H1 (cell line): ENCODE results near the gene TEX36. TPM values are rescaled to one million over a fixed set of nuclear protein-coding genes. Genes with fewer than 3 reads are reported as not detected.

Experiments
- CTCF ChIA-PET: fragments of 300-600 bp; sonication (Branson Sonifier 250); formaldehyde crosslinking; loops from one replicate; lab custom pipeline; 2021; ENCODE audit not compliant: partially characterized antibody; lab: Charles Lee
- POLR2A ChIA-PET: fragments of 300-600 bp; sonication (Branson Sonifier 250); formaldehyde crosslinking; loops from one replicate; lab custom pipeline; 2021; ENCODE audit warnings: inconsistent platforms; ENCODE audit not compliant: partially characterized antibody; lab: Charles Lee
- DNase-seq, 2 experiments: peaks; one replicate each; pipeline versions ENCODE4 v3.0.0 to v3.0.0-alpha.2; 2010 to 2022; ENCODE audit warnings: low spot score in 2 of 2, low read depth in 1 of 2, mixed read lengths in 1 of 2
- FAIRE-seq: peaks from 2 replicates; lab custom pipeline; 2011; peaks lifted over from hg19 to GRCh38; lab: Jason Lieb, UNC
- H2AFZ ChIP-seq: 2 replicates; pipeline ENCODE4 v1.8.1; 2012; ENCODE audit warnings: low read length, inconsistent platforms
- H2AK5ac ChIP-seq: 2 replicates; pipeline ENCODE4 v1.6.1; 2013; ENCODE audit warnings: low read depth, low read length
- H2BK120ac ChIP-seq: replicated peaks from 2 replicates; pipeline ENCODE3; 2013; ENCODE audit warnings: low read depth, low read length, inconsistent platforms
- H2BK12ac ChIP-seq: 2 replicates; pipeline ENCODE4 v1.6.1; 2013; ENCODE audit warnings: low read depth, low read length
- H2BK15ac ChIP-seq: 2 replicates; pipeline ENCODE4 v1.6.1; 2013; ENCODE audit warnings: low read length
- H2BK20ac ChIP-seq: 2 replicates; pipeline ENCODE4 v1.6.1; 2013; ENCODE audit warnings: low read length
- H2BK5ac ChIP-seq: 2 replicates; pipeline ENCODE4 v1.6.1; 2013; ENCODE audit warnings: low read depth, low read length
- H3K14ac ChIP-seq: 2 replicates; pipeline ENCODE4 v1.6.1; 2013; ENCODE audit warnings: inconsistent platforms; ENCODE audit not compliant: insufficient read length
- H3K18ac ChIP-seq: 2 replicates; pipeline ENCODE4 v1.6.1; 2013; ENCODE audit warnings: low read length; ENCODE audit errors: extremely low read depth
- H3K23ac ChIP-seq: 2 replicates; pipeline ENCODE4 v1.6.1; 2013; ENCODE audit warnings: inconsistent platforms; ENCODE audit not compliant: insufficient read length
- H3K23me2 ChIP-seq: 2 replicates; pipeline ENCODE4 v1.6.1; 2013; ENCODE audit warnings: low read depth, low read length
- H3K27ac ChIP-seq: 2 replicates; pipeline ENCODE4 v1.6.1; 2011; ENCODE audit warnings: low read depth, low read length, inconsistent platforms
- H3K27me3 ChIP-seq, 4 experiments: replicated peaks in 1 of 4; 1 replicate in 1 of 4; 2 replicates in 3 of 4; pipeline versions ENCODE4 v1.6.1 to v1.8.1; 2011 to 2013; ENCODE audit warnings: low read length in 3 of 4, mild to moderate bottlenecking in 3 of 4, inconsistent platforms in 2 of 4, mixed read lengths in 2 of 4, moderate library complexity in 1 of 4; ENCODE audit not compliant: control insufficient read depth in 3 of 4, insufficient read depth in 3 of 4; ENCODE audit errors: extremely low read depth in 1 of 4
- H3K36me3 ChIP-seq, 4 experiments: 2 replicates each; pipeline versions ENCODE4 v1.6.1 to v1.8.1; 2011 to 2013; ENCODE audit warnings: mild to moderate bottlenecking in 4 of 4, low read length in 3 of 4, moderate library complexity in 2 of 4, control low read depth in 1 of 4, inconsistent platforms in 1 of 4; ENCODE audit not compliant: insufficient read depth in 4 of 4, control insufficient read depth in 2 of 4
- H3K4ac ChIP-seq: replicated peaks from 2 replicates; pipeline ENCODE3; 2013; ENCODE audit warnings: low read length, low read depth, mixed read lengths, inconsistent platforms; ENCODE audit not compliant: insufficient read length
- H3K4me1 ChIP-seq, 4 experiments: replicated peaks in 1 of 4; 1 replicate in 1 of 4; 2 replicates in 3 of 4; pipeline versions ENCODE4 v1.6.1 to v1.8.1; 2011 to 2013; ENCODE audit warnings: low read length in 3 of 4, inconsistent platforms in 2 of 4, mixed read lengths in 1 of 4; ENCODE audit not compliant: insufficient read depth in 4 of 4, control insufficient read depth in 3 of 4
- H3K4me2 ChIP-seq, 2 experiments: 2 replicates each; pipeline versions ENCODE4 v1.6.1 to v1.8.1; 2011 to 2013; ENCODE audit warnings: low read depth in 2 of 2, low read length in 2 of 2, control low read depth in 1 of 2, inconsistent platforms in 1 of 2, mild to moderate bottlenecking in 1 of 2; ENCODE audit not compliant: insufficient read depth in 1 of 2
- H3K4me3 ChIP-seq, 4 experiments: fragments of 200-600, 300-600 bp in 1 of 4; sonication (generic), shearing (Covaris generic), sonication (Bioruptor Twin) in 1 of 4; 2 replicates each; pipeline versions ENCODE4 v1.5.1 to v1.8.1; 2011 to 2016; ENCODE audit warnings: low read length in 4 of 4, low read depth in 3 of 4, control low read depth in 2 of 4, inconsistent platforms in 2 of 4, mild to moderate bottlenecking in 2 of 4, mixed read lengths in 1 of 4, moderate library complexity in 1 of 4; ENCODE audit not compliant: insufficient read depth in 2 of 4; ENCODE audit errors: extremely low read depth in 1 of 4
- H3K56ac ChIP-seq: replicated peaks from 2 replicates; pipeline ENCODE3; 2013; ENCODE audit warnings: low read depth, mild to moderate bottlenecking, mixed read lengths, low read length, inconsistent platforms; ENCODE audit not compliant: insufficient read length
- H3K79me1 ChIP-seq: 2 replicates; pipeline ENCODE4 v1.6.1; 2013; ENCODE audit warnings: low read depth, low read length, control low read depth
- H3K79me2 ChIP-seq, 2 experiments: 2 replicates each; pipeline versions ENCODE4 v1.6.1 to v1.8.1; 2012 to 2013; ENCODE audit warnings: low read length in 2 of 2, mild to moderate bottlenecking in 2 of 2, inconsistent platforms in 1 of 2; ENCODE audit not compliant: insufficient read depth in 2 of 2, control insufficient read depth in 1 of 2
- H3K9ac ChIP-seq, 4 experiments: replicated peaks in 1 of 4; 1 replicate in 1 of 4; 2 replicates in 3 of 4; pipeline versions ENCODE4 v1.6.1 to v1.8.1; 2011 to 2013; ENCODE audit warnings: low read depth in 3 of 4, low read length in 3 of 4, control low read depth in 2 of 4, mild to moderate bottlenecking in 2 of 4, moderate library complexity in 2 of 4, inconsistent platforms in 1 of 4; ENCODE audit errors: extremely low read depth in 1 of 4
- H3K9me3 ChIP-seq, 2 experiments: 2 replicates each; pipeline versions ENCODE4 v1.6.1 to v1.8.1; 2012 to 2013; ENCODE audit warnings: mild to moderate bottlenecking in 2 of 2, moderate library complexity in 2 of 2, control low read depth in 1 of 2, inconsistent platforms in 1 of 2, low read depth in 1 of 2, low read length in 1 of 2, mixed read lengths in 1 of 2; ENCODE audit not compliant: insufficient read depth in 2 of 2
- H4K20me1 ChIP-seq, 2 experiments: replicated peaks in 1 of 2; 2 replicates each; pipeline versions ENCODE3 to v1.8.1; 2011 to 2013; ENCODE audit warnings: inconsistent platforms in 2 of 2, low read length in 2 of 2, mild to moderate bottlenecking in 1 of 2; ENCODE audit not compliant: insufficient read depth in 2 of 2, control insufficient read depth in 1 of 2
- H4K5ac ChIP-seq: 2 replicates; pipeline ENCODE4 v1.6.1; 2013; ENCODE audit warnings: low read length, low read depth, mixed read lengths, inconsistent platforms; ENCODE audit not compliant: insufficient read length
- H4K8ac ChIP-seq: 2 replicates; pipeline ENCODE4 v1.8.0; 2013; ENCODE audit warnings: mild to moderate bottlenecking, moderate library complexity, low read length, inconsistent platforms; ENCODE audit not compliant: insufficient read depth; ENCODE audit errors: extremely low read depth
- H4K91ac ChIP-seq: replicated peaks from 2 replicates; pipeline ENCODE3; 2013; ENCODE audit warnings: low read length, mixed read lengths, inconsistent platforms; ENCODE audit not compliant: insufficient read length
- EGR1 ChIP-seq: IDR thresholded peaks from 2 replicates; pipeline ENCODE4 v1.6.1; 2011; ENCODE audit warnings: low read depth, low read length, borderline replicate concordance
- GABPA ChIP-seq: IDR thresholded peaks from 2 replicates; pipeline ENCODE4 v1.6.1; 2011; ENCODE audit warnings: mild to moderate bottlenecking, low read length, moderate library complexity, borderline replicate concordance; ENCODE audit not compliant: insufficient read depth
- GTF2F1 ChIP-seq: IDR thresholded peaks from 2 replicates; pipeline ENCODE4 v1.6.1; 2012; ENCODE audit warnings: low read depth, low read length, improper control_type of control experiment, borderline replicate concordance
- JUND ChIP-seq: IDR thresholded peaks from 2 replicates; pipeline ENCODE4 v1.6.1; 2011; ENCODE audit warnings: mild to moderate bottlenecking, improper control_type of control experiment, low read length
- KDM1A ChIP-seq: fragments of 200-600, 300-600 bp; sonication (generic); IDR thresholded peaks from 2 replicates; pipeline ENCODE4 v1.7.1; 2016; ENCODE audit warnings: mild to moderate bottlenecking, low read length, borderline replicate concordance
- KDM5A ChIP-seq: fragments of 200-600 bp; IDR thresholded peaks from 2 replicates; pipeline ENCODE4 v1.7.1; 2012; ENCODE audit warnings: mild to moderate bottlenecking, low read length, inconsistent platforms, mixed read lengths
- NRF1 ChIP-seq: IDR thresholded peaks from 2 replicates; pipeline ENCODE4 v1.6.1; 2011; ENCODE audit warnings: mild to moderate bottlenecking, low read depth, low read length, improper control_type of control experiment
- SAP30 ChIP-seq: fragments of 300-600 bp; sonication (generic); IDR thresholded peaks from 2 replicates; pipeline ENCODE4 v1.7.1; 2012; ENCODE audit warnings: low read length, moderate library complexity, mild to moderate bottlenecking, inconsistent platforms; ENCODE audit not compliant: insufficient read depth, insufficient replicate concordance
- TEAD4 ChIP-seq: IDR thresholded peaks from 2 replicates; pipeline ENCODE4 v1.6.1; 2012; ENCODE audit warnings: low read depth, low read length, inconsistent platforms, mixed read lengths
- WGBS, 2 experiments: shearing (Covaris generic) in 1 of 2; methylation state at CpG; one replicate each; pipeline versions ENCODE4 v1.1.6 to v1.1.7; 2013 to 2015; ENCODE audit warnings: low lambda C conversion rate in 2 of 2, mixed read lengths in 2 of 2, inconsistent platforms in 1 of 2, low coverage in 1 of 2, missing lambda C conversion rate in 1 of 2; ENCODE audit not compliant: insufficient replicate concordance in 2 of 2, insufficient coverage in 1 of 2, insufficient read length in 1 of 2; ENCODE audit errors: extremely low coverage in 1 of 2, missing lambda C conversion rate in 1 of 2; 5-methylcytosine and 5-hydroxymethylcytosine counted together
- polyA plus RNA-seq, 7 experiments: library from polyadenylated mRNA; depleted of rRNA in 3 of 7; stranded (reverse) in 5 of 7; unstranded in 2 of 7; fragments of >200 nt in 5 of 7; fragments of 200-250 nt in 2 of 7; gene quantifications; 1 replicate in 5 of 7; 2 replicates in 1 of 7; 4 replicates in 1 of 7; pipeline versions ENCODE4 v1.2.1 to v1.2.3, GENCODE V29; 2011 to 2013; ENCODE audit warnings: missing spikeins in 2 of 7, mixed read lengths in 2 of 7
- total RNA-seq: library from RNA; stranded (reverse); fragmentation: NEBNext Ultra II Directional; extraction: Animal tissue kit (Norgen Biotek cat#: 25700); gene quantifications from 2 replicates; pipeline ENCODE4 v1.2.1, GENCODE V29; 2021
- TF ChIP-seq, protein P1 (sequence below), 3 experiments: IDR thresholded peaks; 1 replicate in 2 of 3; 2 replicates in 1 of 3; pipeline versions ENCODE4 v1.5.1 to v1.6.1; 2011; ENCODE audit warnings: low read length in 3 of 3, mild to moderate bottlenecking in 3 of 3, inconsistent platforms in 2 of 3, low read depth in 1 of 3, moderate library complexity in 1 of 3; ENCODE audit not compliant: insufficient read depth in 1 of 3; ENCODE audit errors: control extremely low read depth in 1 of 3
- TF ChIP-seq, protein P2 (sequence below): IDR thresholded peaks from 2 replicates; pipeline ENCODE4 v1.6.1; 2011; ENCODE audit warnings: low read length, improper control_type of control experiment

The TEX36 gene
- total and polyA plus RNA-seq, 2 of the 8 experiments (the other 6 are each of a cell fraction or from before 2014, with no cell fraction given): not detected

DNA sequence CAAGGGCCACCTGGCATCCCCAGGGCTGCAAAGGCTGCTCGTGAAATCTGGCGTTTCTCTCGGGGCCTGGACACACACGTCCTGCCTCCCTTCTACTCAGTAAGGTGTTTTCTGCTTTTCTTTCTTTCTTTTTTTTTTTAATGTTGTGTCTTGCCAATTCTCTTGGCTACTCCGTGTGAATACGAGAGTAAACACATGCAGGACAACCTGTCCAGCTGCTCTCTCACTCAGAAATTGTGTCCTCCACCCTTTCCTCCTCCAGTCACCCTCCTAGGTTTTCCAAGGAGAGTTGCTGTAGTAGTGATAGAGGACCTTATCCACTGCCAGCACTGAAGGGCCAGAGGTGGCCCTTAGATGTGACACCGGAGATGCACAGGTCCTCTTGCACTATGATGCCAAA lies 858 bp upstream of the TEX36 start:
- Histone ChIP-seq H3K27me3 (no peaks in the 10 kb centered on the region), H3K14ac (no peak overlapping the region), H3K79me1 (no peaks in the 10 kb centered on the region), H3K9me3 (no peaks in the 10 kb centered on the region), H4K20me1 (no peaks in the 10 kb centered on the region), H3K4me2 (no peak overlapping the region), H3K4me1 (no peaks in the 10 kb centered on the region), H3K79me2 (no peaks in the 10 kb centered on the region), H3K23ac (no peak overlapping the region), H2AFZ (no peak overlapping the region), H2BK20ac (no peak overlapping the region), H2AK5ac (no peak overlapping the region), H3K4ac (no peak overlapping the region), H3K9ac (no peak overlapping the region), H3K56ac (no peak overlapping the region), H4K8ac (no peak overlapping the region), H3K23me2 (no peaks in the 10 kb centered on the region), H4K5ac (no peak overlapping the region), H2BK120ac (no peak overlapping the region), H2BK15ac (no peak overlapping the region), H3K4me3 (no peak overlapping the region), H2BK5ac (no peak overlapping the region), H3K36me3 (no peaks in the 10 kb centered on the region), H3K27ac (no peak overlapping the region), H2BK12ac (no peak overlapping the region), H3K18ac (no peak overlapping the region), H4K91ac (no peak overlapping the region)
- WGBS, 2 experiments: 89% methylated on average over 7 of the region's 7 CpGs; no CpG with 5 or more reads in 1 of the 2 experiments
- CTCF ChIA-PET: no interaction called here
- POLR2A ChIA-PET: interaction anchor here (0.6 kb wide), 1 partner anchor 145 kb away, joined by 3 read pairs; no protein-coding TSS in a partner anchor
- DNase-seq (no peak), FAIRE-seq (no peak)
- TF ChIP-seq GABPA (no peak), JUND (no peak), EGR1 (no peak), KDM1A (no peak), NRF1 (no peak), GTF2F1 (no peak), SAP30 (no peak), TEAD4 (no peak), KDM5A (no peak)
- TF ChIP-seq, protein P1, sequence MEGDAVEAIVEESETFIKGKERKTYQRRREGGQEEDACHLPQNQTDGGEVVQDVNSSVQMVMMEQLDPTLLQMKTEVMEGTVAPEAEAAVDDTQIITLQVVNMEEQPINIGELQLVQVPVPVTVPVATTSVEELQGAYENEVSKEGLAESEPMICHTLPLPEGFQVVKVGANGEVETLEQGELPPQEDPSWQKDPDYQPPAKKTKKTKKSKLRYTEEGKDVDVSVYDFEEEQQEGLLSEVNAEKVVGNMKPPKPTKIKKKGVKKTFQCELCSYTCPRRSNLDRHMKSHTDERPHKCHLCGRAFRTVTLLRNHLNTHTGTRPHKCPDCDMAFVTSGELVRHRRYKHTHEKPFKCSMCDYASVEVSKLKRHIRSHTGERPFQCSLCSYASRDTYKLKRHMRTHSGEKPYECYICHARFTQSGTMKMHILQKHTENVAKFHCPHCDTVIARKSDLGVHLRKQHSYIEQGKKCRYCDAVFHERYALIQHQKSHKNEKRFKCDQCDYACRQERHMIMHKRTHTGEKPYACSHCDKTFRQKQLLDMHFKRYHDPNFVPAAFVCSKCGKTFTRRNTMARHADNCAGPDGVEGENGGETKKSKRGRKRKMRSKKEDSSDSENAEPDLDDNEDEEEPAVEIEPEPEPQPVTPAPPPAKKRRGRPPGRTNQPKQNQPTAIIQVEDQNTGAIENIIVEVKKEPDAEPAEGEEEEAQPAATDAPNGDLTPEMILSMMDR (IDR thresholded peaks at IDR 0.05; ENCODE audit: control extremely low read depth in 1 of 3, insufficient read depth in 1 of 3, low read depth in 1 of 3, low read length in 3 of 3): no peak
- TF ChIP-seq, protein P2, sequence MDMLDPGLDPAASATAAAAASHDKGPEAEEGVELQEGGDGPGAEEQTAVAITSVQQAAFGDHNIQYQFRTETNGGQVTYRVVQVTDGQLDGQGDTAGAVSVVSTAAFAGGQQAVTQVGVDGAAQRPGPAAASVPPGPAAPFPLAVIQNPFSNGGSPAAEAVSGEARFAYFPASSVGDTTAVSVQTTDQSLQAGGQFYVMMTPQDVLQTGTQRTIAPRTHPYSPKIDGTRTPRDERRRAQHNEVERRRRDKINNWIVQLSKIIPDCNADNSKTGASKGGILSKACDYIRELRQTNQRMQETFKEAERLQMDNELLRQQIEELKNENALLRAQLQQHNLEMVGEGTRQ: no peak
